Mesendoderm (in vitro differentiated cells): ENCODE measurements around the gene GPR33.

ENCODE experiments used
- DNase-seq: peaks from one replicate; pipeline ENCODE4 v3.0.0; 2013
- H2AK5ac ChIP-seq: 2 replicates; pipeline ENCODE4 v1.6.1; 2013; ENCODE audit warnings: low read length, inconsistent platforms
- H2BK120ac ChIP-seq: 2 replicates; pipeline ENCODE4 v1.6.1; 2013; ENCODE audit warnings: low read depth, mild to moderate bottlenecking, low read length, moderate library complexity, mixed read lengths
- H2BK15ac ChIP-seq: replicated peaks from 2 replicates; pipeline ENCODE4 v1.6.1; 2013; ENCODE audit warnings: low read depth, mild to moderate bottlenecking, moderate library complexity
- H2BK5ac ChIP-seq: 2 replicates; pipeline ENCODE4 v1.6.1; 2013; ENCODE audit warnings: low read length, inconsistent platforms
- H3K18ac ChIP-seq: 2 replicates; pipeline ENCODE4 v1.6.1; 2013; ENCODE audit warnings: mild to moderate bottlenecking, low read length, mixed read lengths
- H3K23ac ChIP-seq: one replicate; pipeline ENCODE4 v1.6.1; 2013; ENCODE audit warnings: low read length
- H3K27ac ChIP-seq: 2 replicates; pipeline ENCODE4 v1.5.1; 2013; ENCODE audit warnings: low read depth, mild to moderate bottlenecking, inconsistent platforms, low read length, moderate library complexity
- H3K27me3 ChIP-seq: 2 replicates; pipeline ENCODE4 v1.6.1; 2013; ENCODE audit warnings: low read length, control low read depth, mild to moderate bottlenecking, inconsistent platforms; ENCODE audit not compliant: insufficient read depth, poor library complexity
- H3K36me3 ChIP-seq: 2 replicates; pipeline ENCODE4 v1.6.1; 2013; ENCODE audit warnings: low read length, inconsistent platforms; ENCODE audit not compliant: control insufficient read depth, insufficient read depth
- H3K4ac ChIP-seq: one replicate; pipeline ENCODE4 v1.6.1; 2013; ENCODE audit warnings: low read depth, mild to moderate bottlenecking, low read length, moderate library complexity
- H3K4me1 ChIP-seq: 2 replicates; pipeline ENCODE4 v1.6.1; 2013; ENCODE audit warnings: low read depth, low read length, inconsistent platforms; ENCODE audit not compliant: control insufficient read depth
- H3K4me2 ChIP-seq: 2 replicates; pipeline ENCODE4 v1.6.1; 2013; ENCODE audit warnings: low read length
- H3K4me3 ChIP-seq: 2 replicates; pipeline ENCODE4 v1.5.1; 2013; ENCODE audit warnings: mild to moderate bottlenecking, low read length
- H3K56ac ChIP-seq: one replicate; pipeline ENCODE4 v1.6.1; 2013; ENCODE audit warnings: low read length
- H3K79me1 ChIP-seq: 2 replicates; pipeline ENCODE4 v1.6.1; 2013; ENCODE audit warnings: low read length, inconsistent platforms
- H3K79me2 ChIP-seq: 2 replicates; pipeline ENCODE4 v1.6.1; 2013; ENCODE audit warnings: mild to moderate bottlenecking, low read length; ENCODE audit not compliant: control insufficient read depth, insufficient read depth
- H3K9ac ChIP-seq: 2 replicates; pipeline ENCODE4 v1.6.1; 2013; ENCODE audit warnings: low read length, inconsistent platforms
- H4K5ac ChIP-seq: one replicate; pipeline ENCODE4 v1.6.1; 2013; ENCODE audit warnings: low read length
- H4K8ac ChIP-seq: one replicate; pipeline ENCODE4 v1.6.1; 2013; ENCODE audit warnings: low read depth, mild to moderate bottlenecking, control low read depth, low read length, moderate library complexity
- WGBS: extraction: QIAGEN DNeasy Blood & Tissue Kit; methylation state at CpG from one replicate; pipeline ENCODE4 v1.1.7; 2013; ENCODE audit warnings: low lambda C conversion rate, missing lambda C conversion rate; ENCODE audit not compliant: insufficient coverage; ENCODE audit errors: extremely low coverage; 5-methylcytosine and 5-hydroxymethylcytosine counted together

The GPR33 gene

DNA sequence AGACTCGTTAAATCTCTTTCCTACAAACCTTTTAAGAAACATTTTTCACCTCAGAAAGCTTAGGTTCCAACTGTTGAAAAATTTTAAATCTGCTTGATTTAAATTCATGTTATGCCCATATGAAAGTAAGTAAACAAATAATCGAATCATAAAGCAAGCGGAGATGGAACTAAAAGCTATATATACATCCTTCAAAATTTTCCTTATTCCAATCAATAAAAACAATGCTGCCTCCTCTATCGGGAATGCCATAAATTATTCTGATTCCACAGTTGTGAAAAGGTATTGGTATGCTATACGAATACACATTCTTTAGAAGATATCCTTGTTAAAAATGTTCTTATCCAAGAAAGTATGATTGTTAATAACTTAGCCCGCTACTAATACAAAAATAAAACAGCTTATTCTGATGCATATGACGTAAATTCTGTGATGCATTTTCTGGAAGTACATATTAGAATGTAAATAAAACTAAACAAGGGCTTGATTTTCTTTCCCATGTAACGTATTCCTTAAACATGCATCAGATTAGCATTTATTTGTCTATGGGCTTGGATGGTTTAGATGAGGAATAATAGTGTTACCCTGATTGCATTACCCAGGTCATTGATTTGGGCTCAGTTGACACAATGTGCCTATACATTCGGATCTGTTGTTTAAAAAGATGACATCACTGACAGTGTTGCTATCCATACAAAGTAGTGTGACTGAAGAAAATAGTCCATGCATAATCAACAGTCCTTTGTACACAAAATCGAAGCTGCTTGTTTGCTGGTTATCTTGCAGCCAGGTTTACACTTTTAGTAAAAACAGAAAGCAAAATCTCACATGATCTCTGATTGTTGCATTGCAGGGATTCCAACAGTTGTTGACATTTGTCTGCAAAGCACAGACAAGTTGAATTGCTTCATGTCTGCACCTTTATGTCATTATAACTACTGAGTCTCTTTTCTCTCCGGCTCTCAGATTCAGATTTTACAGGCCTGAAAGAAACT is 29.9 kb downstream of the GPR33 start:
- no CpG with 5 or more reads among the region's 11 CpGs for WGBS
- H3K4me3 ChIP-seq, result no peak overlapping the region
- H2AK5ac ChIP-seq, result no peak overlapping the region
- no peak overlapping the region for H2BK15ac ChIP-seq
- H3K56ac ChIP-seq, result no peak overlapping the region
- no peak overlapping the region for H3K4ac ChIP-seq
- H3K36me3 ChIP-seq, result no peaks in the 10 kb centered on the region
- H2BK120ac ChIP-seq, result no peak overlapping the region
- DNase-seq, result peak; percentile 57
- H3K4me1 ChIP-seq, result no peaks in the 10 kb centered on the region
- no peaks in the 10 kb centered on the region for H3K79me1 ChIP-seq
- no peak overlapping the region for H3K9ac ChIP-seq
- no peaks in the 10 kb centered on the region for H3K27me3 ChIP-seq
- no peak overlapping the region for H3K18ac ChIP-seq
- H4K5ac ChIP-seq, result no peak overlapping the region
- no peak overlapping the region for H4K8ac ChIP-seq
- no peak overlapping the region for H3K27ac ChIP-seq
- H2BK5ac ChIP-seq, result no peak overlapping the region
- no peak overlapping the region for H3K4me2 ChIP-seq
- no peaks in the 10 kb centered on the region for H3K79me2 ChIP-seq
- no peak overlapping the region for H3K23ac ChIP-seq

DNA sequence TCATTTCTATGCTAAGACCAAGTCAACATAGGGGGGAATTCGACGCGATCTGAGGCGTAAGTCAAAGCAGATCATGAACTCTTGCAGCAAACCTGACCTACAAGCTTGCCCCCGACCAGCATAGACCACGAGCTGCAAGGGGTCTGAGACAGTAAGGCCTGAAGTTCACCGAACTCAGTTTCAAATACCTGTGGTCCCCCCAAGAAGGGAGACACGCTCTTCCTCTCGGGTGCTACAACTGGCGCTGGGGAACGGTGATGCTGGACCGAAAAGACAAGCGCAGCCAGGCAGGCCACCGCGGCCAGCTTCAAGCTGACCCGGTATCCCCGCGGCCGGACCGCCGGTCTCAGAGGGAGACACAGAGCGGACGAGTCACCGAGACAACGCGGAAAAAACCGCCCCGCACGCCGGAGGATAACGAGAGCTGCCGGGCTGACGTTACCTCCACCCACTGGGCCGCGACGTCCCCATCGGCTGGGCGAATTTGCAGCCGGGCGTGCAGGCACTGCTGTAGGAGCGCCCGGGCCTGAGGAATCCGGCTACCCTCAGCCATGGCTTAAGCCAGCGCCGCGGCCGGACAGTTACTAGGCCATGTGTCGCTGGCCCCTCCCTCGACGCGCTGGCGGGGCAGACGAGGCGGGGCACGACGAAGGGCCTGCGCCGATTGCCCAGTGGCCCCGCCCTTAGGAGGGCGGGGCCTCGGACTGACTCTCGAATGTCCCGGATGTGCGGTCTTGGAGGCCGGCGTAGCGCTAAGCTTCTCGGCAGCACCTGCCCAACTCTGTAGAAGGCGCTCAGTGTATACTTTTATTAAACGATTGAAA is 30.8 kb downstream of the GPR33 start, which contains the start of gene DTD2:
Gene DTD2 (minus strand): TSS at position 666 of the 824 bp plus-strand sequence. CDS start 113 bp downstream, at position 553.
- Histone ChIP-seq H3K56ac (peak within 1 kb of the TSS; percentile 91), H3K27me3 (no peaks in the 10 kb centered on the region), H3K27ac (peak within 1 kb of the TSS; percentile 33), H3K4me3 (peak within 1 kb of the TSS; percentile 88), H2BK15ac (no peak within 1 kb of the TSS), H2BK120ac (no peak within 1 kb of the TSS), H3K79me1 (no peaks in the 10 kb centered on the region), H2AK5ac (no peak within 1 kb of the TSS), H3K4me1 (no peaks in the 10 kb centered on the region), H3K36me3 (no peaks in the 10 kb centered on the region), H3K4me2 (peak within 1 kb of the TSS; percentile 70), H3K79me2 (no peaks in the 10 kb centered on the region), H3K18ac (peak within 1 kb of the TSS; percentile 65), H4K5ac (no peak within 1 kb of the TSS), H3K9ac (peak within 1 kb of the TSS; percentile 97), H4K8ac (no peak within 1 kb of the TSS), H3K23ac (no peak within 1 kb of the TSS), H3K4ac (peak within 1 kb of the TSS; percentile 62), H2BK5ac (peak within 1 kb of the TSS; percentile 79)
- no CpG with 5 or more reads among the region's 70 CpGs for WGBS
- DNase-seq, result peak; percentile 97

DNA sequence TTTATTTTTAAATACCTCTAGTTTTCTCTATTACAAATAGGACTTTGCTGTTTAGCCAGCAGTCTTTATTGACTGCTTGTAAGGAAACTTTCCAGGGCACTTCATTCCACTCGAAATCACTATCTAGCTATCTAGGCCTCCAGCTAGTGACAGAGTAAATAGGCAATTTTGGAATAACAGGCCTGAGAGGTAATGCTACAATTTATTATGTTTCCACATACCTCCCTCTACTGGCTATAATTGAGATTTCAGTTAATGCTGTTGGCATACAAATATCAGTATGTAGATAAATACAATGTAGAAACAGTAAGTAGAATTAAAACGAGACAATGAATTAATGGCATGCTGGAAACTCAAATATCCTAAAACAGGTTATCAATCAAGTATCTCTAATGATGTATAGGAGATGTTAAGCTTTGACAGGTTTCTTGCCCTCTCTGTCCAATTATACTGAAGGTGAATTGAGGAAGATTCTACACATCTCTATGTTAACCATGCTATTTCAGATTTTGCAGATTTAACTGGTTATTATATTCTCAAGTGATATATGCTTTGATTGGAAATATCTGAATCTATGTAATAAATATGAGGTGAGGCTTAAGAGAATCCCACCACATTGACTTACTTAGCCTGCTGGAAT is 37.7 kb downstream of the GPR33 start:
- H3K18ac ChIP-seq, result no peak overlapping the region
- no peak overlapping the region for H3K9ac ChIP-seq
- no peak overlapping the region for H2BK5ac ChIP-seq
- no peaks in the 10 kb centered on the region for H3K79me1 ChIP-seq
- no peak overlapping the region for H3K56ac ChIP-seq
- H3K27me3 ChIP-seq, result no peaks in the 10 kb centered on the region
- H3K4ac ChIP-seq, result no peak overlapping the region
- H4K8ac ChIP-seq, result no peak overlapping the region
- H2BK120ac ChIP-seq, result no peak overlapping the region
- no peak overlapping the region for H3K27ac ChIP-seq
- no peak overlapping the region for H3K4me3 ChIP-seq
- H3K4me1 ChIP-seq, result no peaks in the 10 kb centered on the region
- no peak overlapping the region for H2AK5ac ChIP-seq
- no peaks in the 10 kb centered on the region for H3K36me3 ChIP-seq
- peak; percentile 27 for DNase-seq
- no peak overlapping the region for H3K23ac ChIP-seq
- no peaks in the 10 kb centered on the region for H3K79me2 ChIP-seq
- no peak overlapping the region for H3K4me2 ChIP-seq
- no peak overlapping the region for H4K5ac ChIP-seq
- no peak overlapping the region for H2BK15ac ChIP-seq
- WGBS, result no CpG with 5 or more reads among the region's 2 CpGs

DNA sequence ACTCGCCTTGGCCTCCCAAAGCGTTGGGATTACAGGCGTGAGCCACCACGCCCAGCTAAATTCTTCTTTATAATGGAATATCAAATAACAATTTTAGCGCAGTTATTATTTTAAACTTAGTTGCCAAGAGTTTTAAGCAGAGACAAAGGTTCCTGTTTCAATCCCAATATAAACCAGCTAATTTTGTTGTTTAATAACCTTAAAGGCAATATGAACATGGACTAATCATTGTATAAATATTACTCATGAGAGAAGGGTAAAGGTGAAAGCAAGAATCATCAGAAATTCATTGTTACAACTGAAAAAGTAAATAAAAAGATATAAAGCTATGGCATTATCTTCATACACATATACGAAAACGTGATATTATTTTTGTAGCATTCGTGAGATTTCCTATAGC is 38.7 kb downstream of the GPR33 start:
- H2BK5ac ChIP-seq, result no peak overlapping the region
- H3K27ac ChIP-seq, result no peak overlapping the region
- no peak overlapping the region for H3K4me2 ChIP-seq
- no peaks in the 10 kb centered on the region for H3K27me3 ChIP-seq
- no peak overlapping the region for H3K23ac ChIP-seq
- H2BK120ac ChIP-seq, result no peak overlapping the region
- no peak overlapping the region for H3K18ac ChIP-seq
- no peak overlapping the region for H4K8ac ChIP-seq
- WGBS, result no CpG with 5 or more reads among the region's 8 CpGs
- H2BK15ac ChIP-seq, result no peak overlapping the region
- no peak overlapping the region for H2AK5ac ChIP-seq
- H3K4ac ChIP-seq, result no peak overlapping the region
- no peaks in the 10 kb centered on the region for H3K79me2 ChIP-seq
- H4K5ac ChIP-seq, result no peak overlapping the region
- H3K9ac ChIP-seq, result no peak overlapping the region
- no peak for DNase-seq
- H3K4me1 ChIP-seq, result no peaks in the 10 kb centered on the region
- no peak overlapping the region for H3K56ac ChIP-seq
- H3K4me3 ChIP-seq, result no peak overlapping the region
- H3K79me1 ChIP-seq, result no peaks in the 10 kb centered on the region
- H3K36me3 ChIP-seq, result no peaks in the 10 kb centered on the region

DNA sequence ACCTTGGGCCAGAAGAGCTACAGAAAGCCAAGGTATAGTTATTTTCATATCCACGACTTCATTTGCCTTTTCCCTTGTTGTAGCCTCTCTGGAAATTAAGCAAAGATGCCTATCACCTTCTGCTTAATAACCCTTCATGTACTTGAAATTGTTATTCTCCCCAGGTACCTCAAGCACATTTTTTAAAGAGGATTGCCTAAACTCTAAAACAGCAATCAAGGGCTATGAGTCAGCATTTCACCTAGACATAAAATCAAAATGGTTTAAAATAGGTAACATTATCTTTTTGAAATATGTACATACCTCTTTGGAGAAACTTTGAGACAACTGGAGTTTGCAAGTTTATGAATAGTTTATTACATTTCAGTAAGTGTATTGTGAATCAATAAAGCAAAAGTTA is 42.1 kb downstream of the GPR33 start:
- Histone ChIP-seq H2BK15ac (no peak overlapping the region), H2BK5ac (no peak overlapping the region), H3K79me1 (no peaks in the 10 kb centered on the region), H3K27ac (no peak overlapping the region), H3K56ac (no peak overlapping the region), H2AK5ac (no peak overlapping the region), H3K4me2 (no peak overlapping the region), H2BK120ac (no peak overlapping the region), H3K9ac (no peak overlapping the region), H3K23ac (no peak overlapping the region), H3K4ac (no peak overlapping the region), H3K4me3 (no peak overlapping the region), H4K8ac (no peak overlapping the region), H4K5ac (no peak overlapping the region), H3K36me3 (no peaks in the 10 kb centered on the region), H3K18ac (no peak overlapping the region), H3K4me1 (no peaks in the 10 kb centered on the region), H3K27me3 (no peaks in the 10 kb centered on the region), H3K79me2 (no peaks in the 10 kb centered on the region)
- DNase-seq, result no peak
- no CpG with 5 or more reads among the region's 1 CpG for WGBS
